H9 (cell line): Measurements from ENCODE around the gene PTGR1. TPM values are rescaled to one million over a fixed set of nuclear protein-coding genes. Genes with fewer than 3 reads are reported as not detected.
"Not testable (repeated sequence)": the region's sequence is repeated elsewhere in the genome, so short reads cannot be mapped to it uniquely, and the experiment has no call there.

Experiments
- DNase-seq: peaks from one replicate; pipeline ENCODE4 v3.0.0-alpha.2; 2017
- H2AFZ ChIP-seq: one replicate; pipeline ENCODE4 v1.6.1; 2013; ENCODE audit warnings: mild to moderate bottlenecking, low read length, control low read depth, moderate library complexity
- H2AK5ac ChIP-seq: 2 replicates; pipeline ENCODE4 v1.6.1; 2013; ENCODE audit warnings: low read length, control low read depth, mixed read lengths; ENCODE audit not compliant: insufficient read length
- H2BK120ac ChIP-seq: one replicate; pipeline ENCODE4 v1.6.1; 2013; ENCODE audit warnings: low read depth, mild to moderate bottlenecking, low read length, control low read depth, inconsistent platforms; ENCODE audit not compliant: poor library complexity, severe bottlenecking
- H2BK12ac ChIP-seq: 2 replicates; pipeline ENCODE4 v1.6.1; 2013; ENCODE audit warnings: low read length, control low read depth, mixed read lengths, low read depth; ENCODE audit not compliant: insufficient read length
- H2BK15ac ChIP-seq: 2 replicates; pipeline ENCODE4 v1.6.1; 2013; ENCODE audit warnings: low read depth, low read length, control low read depth
- H2BK20ac ChIP-seq: one replicate; pipeline ENCODE4 v1.6.1; 2013; ENCODE audit warnings: low read depth, mild to moderate bottlenecking, low read length, control low read depth, inconsistent platforms; ENCODE audit not compliant: poor library complexity, severe bottlenecking
- H2BK5ac ChIP-seq: 2 replicates; pipeline ENCODE4 v1.6.1; 2013; ENCODE audit warnings: low read length, control low read depth, mixed read lengths; ENCODE audit not compliant: insufficient read length
- H3K14ac ChIP-seq: 2 replicates; pipeline ENCODE4 v1.6.1; 2013; ENCODE audit warnings: low read length, control low read depth; ENCODE audit not compliant: insufficient read depth
- H3K18ac ChIP-seq: 2 replicates; pipeline ENCODE4 v1.6.1; 2013; ENCODE audit warnings: low read depth, mild to moderate bottlenecking, mixed read lengths, low read length, control low read depth; ENCODE audit not compliant: insufficient read length
- H3K23ac ChIP-seq: 2 replicates; pipeline ENCODE4 v1.6.1; 2013; ENCODE audit warnings: low read length, control low read depth, mixed read lengths, low read depth; ENCODE audit not compliant: insufficient read length
- H3K23me2 ChIP-seq: 2 replicates; pipeline ENCODE4 v1.6.1; 2013; ENCODE audit warnings: low read depth, mild to moderate bottlenecking, mixed read lengths, low read length, control low read depth; ENCODE audit not compliant: insufficient read length, poor library complexity, severe bottlenecking
- H3K27ac ChIP-seq: 2 replicates; pipeline ENCODE4 v1.5.1; 2013; ENCODE audit warnings: low read length, control low read depth, mixed read lengths, low read depth; ENCODE audit not compliant: insufficient read length
- H3K27me3 ChIP-seq: 2 replicates; pipeline ENCODE4 v1.6.1; 2013; ENCODE audit warnings: low read length, control low read depth, inconsistent platforms; ENCODE audit not compliant: insufficient read depth
- H3K4ac ChIP-seq: 2 replicates; pipeline ENCODE4 v1.6.1; 2013; ENCODE audit warnings: low read depth, mild to moderate bottlenecking, control low read depth, inconsistent platforms, low read length, moderate library complexity
- H3K4me1 ChIP-seq: 2 replicates; pipeline ENCODE4 v1.6.1; 2013; ENCODE audit warnings: low read length, control low read depth, inconsistent platforms; ENCODE audit not compliant: insufficient read depth
- H3K4me2 ChIP-seq: 2 replicates; pipeline ENCODE4 v1.6.1; 2013; ENCODE audit warnings: low read length, control low read depth, mixed read lengths; ENCODE audit not compliant: insufficient read length, insufficient read depth
- H3K56ac ChIP-seq: 2 replicates; pipeline ENCODE4 v1.6.1; 2013; ENCODE audit warnings: low read depth, mild to moderate bottlenecking, mixed read lengths, low read length, control low read depth; ENCODE audit not compliant: insufficient read length
- H3K79me1 ChIP-seq: 2 replicates; pipeline ENCODE4 v1.6.1; 2013; ENCODE audit warnings: low read depth, mild to moderate bottlenecking, moderate library complexity, low read length, control low read depth, inconsistent platforms; ENCODE audit not compliant: insufficient read depth, poor library complexity, severe bottlenecking
- H3K79me2 ChIP-seq: 2 replicates; pipeline ENCODE4 v1.6.1; 2013; ENCODE audit warnings: low read length, control low read depth, inconsistent platforms; ENCODE audit not compliant: insufficient read depth
- H3K9ac ChIP-seq: 2 replicates; pipeline ENCODE4 v1.6.1; 2013; ENCODE audit warnings: low read length, control low read depth, mixed read lengths; ENCODE audit not compliant: insufficient read length; ENCODE audit errors: extremely low read depth
- H3K9me3 ChIP-seq: one replicate; pipeline ENCODE4 v1.6.1; 2013; ENCODE audit warnings: low read depth, low read length, inconsistent platforms; ENCODE audit not compliant: control insufficient read depth
- H3T11ph ChIP-seq: one replicate; pipeline ENCODE4 v1.6.1; 2013; ENCODE audit warnings: mild to moderate bottlenecking, low read length, control low read depth, inconsistent platforms
- H4K20me1 ChIP-seq: one replicate; pipeline ENCODE4 v1.6.1; 2013; ENCODE audit not compliant: control insufficient read depth, insufficient read length, insufficient read depth
- H4K5ac ChIP-seq: 2 replicates; pipeline ENCODE4 v1.6.1; 2013; ENCODE audit warnings: low read depth, mild to moderate bottlenecking, mixed read lengths, low read length, control low read depth; ENCODE audit not compliant: insufficient read length
- H4K8ac ChIP-seq: replicated peaks from 2 replicates; pipeline ENCODE4 v1.6.1; 2013; ENCODE audit warnings: low read length, control low read depth, mixed read lengths, low read depth; ENCODE audit not compliant: insufficient read length
- H4K91ac ChIP-seq: 2 replicates; pipeline ENCODE4 v1.6.1; 2013; ENCODE audit warnings: low read depth, mild to moderate bottlenecking, moderate library complexity, mixed read lengths, low read length, control low read depth; ENCODE audit not compliant: insufficient read length
- H3K27ac Mint-ChIP-seq, 3 experiments: 2 replicates in 2 of 3; 3 replicates in 1 of 3; pipeline ENCODE4 v1.8.0; 2020 to 2021; ENCODE audit warnings: mixed read lengths in 3 of 3, mild to moderate bottlenecking in 1 of 3, moderate library complexity in 1 of 3
- H3K27me3 Mint-ChIP-seq: 2 replicates; pipeline ENCODE4 v1.8.0; 2021; ENCODE audit warnings: low read depth, mild to moderate bottlenecking, moderate library complexity, mixed read lengths
- H3K36me3 Mint-ChIP-seq, 3 experiments: 2 replicates in 2 of 3; 3 replicates in 1 of 3; pipeline ENCODE4 v1.8.0; 2020 to 2021; ENCODE audit warnings: low read depth in 3 of 3, mixed read lengths in 3 of 3; ENCODE audit not compliant: insufficient read depth in 1 of 3
- H3K4me1 Mint-ChIP-seq, 2 experiments: 2 replicates each; pipeline ENCODE4 v1.8.0; 2020; ENCODE audit warnings: mixed read lengths in 2 of 2
- H3K4me3 Mint-ChIP-seq, 2 experiments: 2 replicates in 1 of 2; 3 replicates in 1 of 2; pipeline ENCODE4 v1.8.0; 2020 to 2021; ENCODE audit warnings: mild to moderate bottlenecking in 2 of 2, mixed read lengths in 2 of 2, moderate library complexity in 1 of 2
- H3K9me3 Mint-ChIP-seq, 2 experiments: 2 replicates in 1 of 2; 3 replicates in 1 of 2; pipeline ENCODE4 v1.8.0; 2020; ENCODE audit warnings: mild to moderate bottlenecking in 2 of 2, mixed read lengths in 2 of 2, moderate library complexity in 1 of 2
- CTCF ChIP-seq: fragments of 200-600 bp; sonication (generic); conservative IDR thresholded peaks from 3 replicates; pipeline ENCODE4 v1.8.0; 2021; ENCODE audit warnings: antibody characterized with exemption, mild to moderate bottlenecking
- WGBS: extraction: QIAGEN DNeasy Blood & Tissue Kit; methylation state at CpG from one replicate; pipeline ENCODE4 v1.1.7; 2013; ENCODE audit warnings: missing lambda C conversion rate, low lambda C conversion rate, mixed read lengths; ENCODE audit not compliant: insufficient read length; ENCODE audit errors: extremely low coverage; 5-methylcytosine and 5-hydroxymethylcytosine counted together
- total RNA-seq: library from RNA; stranded (reverse); gene quantifications from 2 replicates; pipeline ENCODE4 v1.2.1, GENCODE V29; 2021

Gene PTGR1
- total RNA-seq, 1 experiment from 2014 or later, result 45.2 TPM

DNA sequence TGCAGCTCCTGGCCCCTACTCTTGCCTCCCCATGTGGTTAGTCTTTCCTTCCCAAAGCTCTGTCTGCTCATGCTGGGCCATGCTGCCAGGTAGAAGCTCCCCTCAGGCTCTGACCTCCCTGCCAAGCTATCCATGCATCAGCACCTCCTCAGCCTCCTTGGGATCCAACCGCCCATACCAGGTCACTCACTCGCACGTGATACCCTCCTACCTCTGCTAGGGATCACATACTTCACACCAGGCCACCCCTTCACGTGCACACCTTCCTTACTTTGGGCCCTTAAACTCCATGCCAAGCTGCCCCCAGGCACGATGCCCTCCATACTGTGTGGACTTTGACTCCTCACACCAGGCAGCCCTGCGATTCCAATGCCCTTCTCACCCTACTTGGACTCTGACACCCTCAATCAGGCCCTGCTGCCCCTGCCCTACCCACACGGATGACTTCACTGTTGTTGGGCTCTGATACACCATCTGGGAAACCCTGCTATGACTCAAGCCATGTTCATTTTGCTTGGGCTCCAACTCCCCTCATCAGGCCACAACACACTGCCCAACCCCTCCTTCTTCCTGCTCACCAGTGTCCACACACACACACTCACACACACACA is 40.3 kb downstream of the PTGR1 start:
- Histone ChIP-seq H2BK12ac (no peak overlapping the region), H2AFZ (no peak overlapping the region), H3K9ac (no peak overlapping the region), H3K79me1 (no peaks in the 10 kb centered on the region), H3K56ac (no peak overlapping the region), H3K4ac (no peak overlapping the region), H2BK15ac (no peak overlapping the region), H4K5ac (no peak overlapping the region), H4K91ac (no peak overlapping the region), H3T11ph (no peak overlapping the region), H3K9me3 (no peaks in the 10 kb centered on the region), H3K14ac (no peak overlapping the region), H3K4me1 (no peaks in the 10 kb centered on the region), H4K20me1 (no peaks in the 10 kb centered on the region), H4K8ac (no peak overlapping the region), H3K18ac (no peak overlapping the region), H3K23me2 (no peaks in the 10 kb centered on the region), H3K23ac (no peak overlapping the region), H3K27me3 (no peaks in the 10 kb centered on the region), H2BK5ac (no peak overlapping the region), H3K79me2 (no peaks in the 10 kb centered on the region), H2BK120ac (no peak overlapping the region), H3K27ac (no peak overlapping the region), H2AK5ac (no peak overlapping the region), H2BK20ac (no peak overlapping the region), H3K4me2 (no peak overlapping the region)
- no peak for TF ChIP-seq CTCF
- H3K4me3 Mint-ChIP-seq, result no peak overlapping the region
- H3K36me3 Mint-ChIP-seq, result peaks cover 57 to 72% (median 65%) of the 10 kb centered on the region in 3 experiments
- no peaks in the 10 kb centered on the region for H3K4me1 Mint-ChIP-seq
- no peaks in the 10 kb centered on the region for H3K27me3 Mint-ChIP-seq
- peaks cover 26 to 38% of the 10 kb centered on the region in 2 experiments for H3K9me3 Mint-ChIP-seq
- WGBS, result no CpG with 5 or more reads among the region's 7 CpGs
- DNase-seq, result no peak
- H3K27ac Mint-ChIP-seq, result peak overlapping the region in 2 of 3 experiments; percentile 14 to 22; a peak in 1 of 7 replicates

DNA sequence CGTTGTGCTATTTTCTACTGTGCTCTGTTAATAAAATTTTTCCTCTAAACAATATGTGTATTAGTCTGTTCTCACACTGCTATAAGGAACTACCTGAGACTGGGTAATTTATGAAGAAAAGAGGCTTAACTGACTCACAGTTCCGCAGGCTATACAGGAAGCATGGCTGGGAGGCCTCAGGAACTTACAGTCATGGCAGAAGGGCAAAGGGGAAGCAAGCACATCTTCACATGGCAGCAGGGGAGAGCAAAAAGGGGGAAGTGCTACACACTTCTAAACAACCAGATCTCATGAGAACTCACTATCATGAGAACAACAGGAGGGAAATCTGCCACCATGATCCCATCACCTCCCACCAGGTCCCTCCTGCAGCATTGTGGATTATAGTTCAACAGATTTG is 44.0 kb downstream of the PTGR1 start:
- not testable (repeated sequence) for H3K9ac ChIP-seq, H3K4me3 Mint-ChIP-seq, DNase-seq, H3K23me2 ChIP-seq, H3K27me3 ChIP-seq, H2BK5ac ChIP-seq, H3K4me1 ChIP-seq, H2AK5ac ChIP-seq, H3K4ac ChIP-seq, H2BK20ac ChIP-seq, H3K23ac ChIP-seq, H3K27ac ChIP-seq, H3K18ac ChIP-seq, H4K20me1 ChIP-seq, H3K27me3 Mint-ChIP-seq, H3K79me2 ChIP-seq, H2AFZ ChIP-seq, H3K79me1 ChIP-seq, H2BK12ac ChIP-seq, H2BK120ac ChIP-seq, H3K4me1 Mint-ChIP-seq, H3K9me3 ChIP-seq, H3K4me2 ChIP-seq, H4K5ac ChIP-seq, H3K14ac ChIP-seq, H4K91ac ChIP-seq, H2BK15ac ChIP-seq, H3T11ph ChIP-seq, H3K56ac ChIP-seq, H4K8ac ChIP-seq, H3K27ac Mint-ChIP-seq
- Mint-ChIP-seq H3K36me3 (peaks cover 70 to 74% (median 74%) of the 10 kb centered on the region in 3 experiments), H3K9me3 (peaks cover 30 to 47% of the 10 kb centered on the region in 2 experiments)
- no CpG with 5 or more reads among the region's 2 CpGs for WGBS
